22Rv1 (cell line): ENCODE data around the gene MVK.

Experiments used
- CTCF ChIP-seq: fragments of 450-650 bp; IDR thresholded peaks from 2 replicates; pipeline ENCODE4 v1.5.1; 2017; ENCODE audit warnings: mild to moderate bottlenecking
- ZFX ChIP-seq: fragments of 450-650 bp; IDR thresholded peaks from 2 replicates; pipeline ENCODE4 v1.6.1; 2017; ENCODE audit warnings: antibody characterized with exemption, borderline replicate concordance

- no peak for TF ChIP-seq CTCF
- TF ChIP-seq ZFX: no peak
Observed at GRCh38 chr12:109587921-109588320, 14.3 kb downstream of the MVK start.
